GM19397 (cell line): ENCODE data around the gene EXD3.
"Not testable (repeated sequence)": the region's sequence is repeated elsewhere in the genome, so short reads cannot be mapped to it uniquely, and the experiment has no call there.

Experiments used
- ATAC-seq: cut with Tn5 transposase; IDR thresholded peaks from one replicate; pipeline ENCODE4 v1.9.1; 2021; ENCODE audit warnings: mild to moderate bottlenecking, moderate library complexity; ENCODE audit not compliant: unreplicated experiment

The EXD3 gene, protein sequence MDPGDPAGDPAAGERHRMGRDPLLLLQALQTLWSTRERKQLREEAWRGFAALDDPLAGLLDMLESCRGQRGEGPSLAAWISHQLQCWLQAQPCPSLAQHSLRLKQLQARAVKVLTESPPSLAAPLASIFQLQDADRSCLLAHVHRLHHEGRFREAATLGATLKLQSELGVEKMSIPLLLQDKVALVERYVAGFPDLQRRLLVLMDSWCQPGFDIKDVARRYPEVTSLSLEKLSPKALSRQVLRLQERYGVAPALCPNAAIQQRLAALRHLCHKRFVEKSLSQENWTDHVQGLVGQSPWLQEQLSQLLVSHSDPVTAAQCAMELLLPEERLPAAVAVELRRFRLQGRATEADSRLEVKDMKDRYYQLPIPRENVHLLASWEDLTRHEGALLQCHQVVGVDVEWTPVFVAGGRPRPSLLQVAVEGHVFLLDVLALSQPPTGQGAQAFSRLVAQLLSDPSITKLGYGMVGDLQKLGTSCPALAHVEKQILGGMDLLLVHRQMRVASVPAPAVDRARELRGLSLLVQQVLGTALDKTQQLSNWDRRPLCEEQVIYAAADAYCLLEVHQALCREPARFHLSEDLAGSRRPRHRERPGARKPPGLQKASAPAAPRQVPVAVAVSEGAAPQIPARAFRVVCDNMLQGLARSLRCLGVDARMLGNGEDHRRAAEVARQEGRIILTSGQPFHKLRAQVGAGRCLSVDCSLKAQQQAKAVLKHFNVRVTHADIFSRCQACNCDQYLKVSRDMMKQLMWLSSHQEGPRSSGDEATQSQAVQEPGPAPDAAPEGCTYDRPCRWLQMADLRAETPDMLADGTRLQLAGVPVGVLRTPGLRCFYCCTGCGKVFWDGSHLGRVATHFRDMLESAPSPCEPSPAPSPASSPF

GRCh38 chr9:137422604-137423513, at the start of gene EXD3, which contains the start of gene NOXA1:
TSS of gene EXD3 (minus strand) at chr9:137423162. CDS start at chr9:137395357, 27,805 bp downstream.
TSS of gene NOXA1 (plus strand) at chr9:137423393. CDS start at chr9:137423530, 137 bp downstream.
- peak; percentile 89 for ATAC-seq

GRCh38 chr9:137470785-137471184, 47.8 kb upstream of the EXD3 start:
- no peak for ATAC-seq

DNA sequence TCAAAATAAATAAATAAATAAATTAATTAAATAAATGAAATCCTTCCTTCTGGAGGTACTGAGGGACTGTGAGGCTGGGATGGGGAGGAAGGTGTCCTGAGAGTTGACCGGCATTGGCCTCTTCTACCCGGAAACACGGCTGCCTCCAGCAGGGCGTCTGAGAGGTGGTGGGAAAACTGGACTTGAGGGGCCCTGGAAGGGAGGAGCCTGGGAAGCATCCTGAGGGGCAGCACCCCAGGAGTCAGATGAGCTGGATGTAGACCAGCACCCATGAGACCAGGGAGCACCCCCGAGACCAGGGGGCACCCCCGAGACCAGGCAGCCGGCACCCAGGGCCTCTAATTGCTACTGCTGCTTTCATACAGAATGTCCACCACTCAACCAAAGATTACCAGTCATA, 44.9 kb upstream of the EXD3 start:
- no peak for ATAC-seq

DNA sequence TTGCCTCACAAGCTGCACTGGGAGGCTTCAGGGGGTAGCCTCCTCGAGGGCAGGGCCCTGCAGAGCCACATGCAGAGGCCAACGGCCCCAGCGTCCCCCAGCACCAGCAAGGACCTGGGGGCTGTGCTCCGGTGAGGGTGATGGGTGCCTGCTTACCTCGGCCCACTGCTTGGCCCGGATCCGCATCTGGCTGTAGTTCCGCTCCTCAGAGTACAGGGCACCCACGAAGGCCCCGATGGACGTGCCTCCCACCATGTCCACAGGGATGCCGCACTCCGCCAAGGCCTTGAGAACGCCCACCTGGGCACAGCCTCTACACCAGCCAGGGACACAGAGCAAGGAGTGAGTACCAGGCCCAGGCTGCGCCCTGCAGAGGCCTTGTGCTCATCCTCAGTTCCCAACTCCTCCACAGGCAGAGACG, 44.2 kb upstream of the EXD3 start:
- ATAC-seq, result no peak

GRCh38 chr9:137466389-137467085, 43.6 kb upstream of the EXD3 start:
- not testable (repeated sequence) for ATAC-seq

GRCh38 chr9:137465720-137466388, 42.9 kb upstream of the EXD3 start:
- no peak for ATAC-seq

DNA sequence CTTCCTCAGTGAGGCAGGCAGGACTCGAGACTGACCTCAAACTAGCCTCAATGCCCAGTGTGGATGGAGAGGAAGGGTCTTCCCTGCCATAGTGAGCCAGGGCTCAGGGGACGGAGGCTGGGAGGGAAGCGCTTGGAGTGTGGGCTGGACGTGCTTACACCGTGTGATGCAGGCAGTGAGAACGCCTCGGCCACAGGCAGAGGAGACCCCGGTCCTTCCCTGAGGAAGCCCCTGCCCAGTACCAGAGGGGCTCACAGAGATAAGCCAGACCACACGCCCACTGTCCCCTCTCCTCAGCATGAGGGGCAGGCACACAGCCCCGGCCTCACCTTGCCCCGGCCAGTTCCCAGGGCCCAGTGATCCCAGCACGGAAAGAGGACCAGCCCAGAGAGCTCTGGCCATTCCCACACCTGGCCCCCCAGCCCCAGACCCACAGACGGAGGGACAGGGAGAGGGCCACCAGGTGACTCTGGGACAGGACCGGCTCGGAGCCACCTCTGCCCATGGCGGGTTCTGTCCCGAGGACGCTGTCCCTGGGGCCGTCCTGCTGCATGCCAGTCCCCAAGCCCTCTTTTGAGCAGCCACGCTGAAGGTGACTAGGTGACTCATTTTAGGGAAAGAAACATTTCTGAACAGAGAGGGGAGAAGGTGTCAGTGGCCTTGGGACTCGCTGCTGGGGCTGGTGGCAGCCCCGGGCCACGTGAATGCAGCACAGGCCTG, 42.2 kb upstream of the EXD3 start:
- ATAC-seq, result no peak

GRCh38 chr9:137464291-137464999, 41.5 kb upstream of the EXD3 start:
- no peak for ATAC-seq

- ATAC-seq, result no peak
Observed at GRCh38 chr9:137463931-137464290, 40.9 kb upstream of the EXD3 start.

GRCh38 chr9:137462986-137463930, 40.3 kb upstream of the EXD3 start:
- ATAC-seq, result no peak

- ATAC-seq, result no peak
Observed at GRCh38 chr9:137462396-137462985, 39.5 kb upstream of the EXD3 start.

GRCh38 chr9:137461663-137462395, 38.9 kb upstream of the EXD3 start:
- peak; percentile 43 for ATAC-seq

DNA sequence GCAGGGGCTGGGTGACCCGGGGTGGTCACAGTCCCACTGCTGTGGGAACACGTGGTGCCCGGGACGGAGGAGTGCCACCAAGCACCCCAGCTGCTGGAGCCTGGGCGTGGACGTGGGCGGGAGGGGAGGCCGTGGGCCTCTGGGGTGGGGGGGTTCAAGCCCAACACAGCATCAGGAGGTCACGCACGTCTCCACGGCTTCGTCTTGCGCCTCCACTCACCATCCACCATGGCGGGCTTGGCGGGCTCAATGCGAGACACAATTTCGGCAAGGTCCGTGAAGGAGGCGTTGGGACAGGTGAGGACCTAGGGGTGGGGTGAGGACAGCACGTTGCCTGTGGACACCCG, 38.3 kb upstream of the EXD3 start:
- no peak for ATAC-seq

- no peak for ATAC-seq
Observed at GRCh38 chr9:137460363-137461315, 37.7 kb upstream of the EXD3 start.
